Activated B cell treated with CpG ODN at 0.5 μM for 24 hours (primary cell): ENCODE data around the gene MRPL28. TPM values are rescaled to one million over a fixed set of nuclear protein-coding genes. Genes with fewer than 3 reads are reported as not detected.
A peak's percentile ranks its signal among the peaks of the same experiment; 100 is the strongest.
"Not testable (repeated sequence)": the region's sequence is repeated elsewhere in the genome, so short reads cannot be mapped to it uniquely, and the experiment has no call there.

Source experiments
- ATAC-seq: fragments of 200-7000 bp; cut with Tn5 transposase; one replicate; pipeline ENCODE4 v1.10.0; 2021; ENCODE audit warnings: low read depth, mild to moderate bottlenecking, moderate library complexity
- CTCF ChIA-PET: fragments of 350-600 bp; sonication (Branson Sonifier 250); formaldehyde crosslinking; loops from one replicate; lab custom pipeline; 2021; ENCODE audit warnings: antibody characterized with exemption; lab: Charles Lee
- POLR2A ChIA-PET: fragments of 350-600 bp; sonication (Branson Sonifier 250); formaldehyde crosslinking; loops from one replicate; lab custom pipeline; 2021; ENCODE audit warnings: antibody characterized with exemption; lab: Charles Lee
- DNase-seq: peaks from one replicate; pipeline ENCODE4 v3.0.0; 2022
- H3K27ac Mint-ChIP-seq: one replicate; pipeline ENCODE4 v1.8.0; 2020; ENCODE audit warnings: mixed read lengths
- H3K27me3 Mint-ChIP-seq: one replicate; pipeline ENCODE4 v1.8.0; 2021; ENCODE audit warnings: mixed read lengths
- H3K36me3 Mint-ChIP-seq: one replicate; pipeline ENCODE4 v1.8.0; 2021; ENCODE audit warnings: low read depth, mixed read lengths
- H3K4me1 Mint-ChIP-seq: one replicate; pipeline ENCODE4 v1.8.0; 2021; ENCODE audit warnings: mixed read lengths
- H3K4me3 Mint-ChIP-seq: one replicate; pipeline ENCODE4 v1.8.0; 2020; ENCODE audit warnings: mild to moderate bottlenecking, mixed read lengths
- H3K9me3 Mint-ChIP-seq: one replicate; pipeline ENCODE4 v1.8.0; 2020; ENCODE audit warnings: mixed read lengths
- CTCF ChIP-seq: fragments of 200-600 bp; IDR thresholded peaks from one replicate; pipeline ENCODE4 v1.8.0; 2022; ENCODE audit warnings: antibody characterized with exemption, mild to moderate bottlenecking
- intact Hi-C: fragments of 100-400 bp; cut with micrococcal nuclease; formaldehyde crosslinking; loops from one replicate; pipeline ENCODE4 v1.15.1; 2024
- total RNA-seq: library from RNA; stranded (reverse); gene quantifications from 2 replicates; pipeline ENCODE4 v1.2.3, GENCODE V29; 2022

Gene MRPL28
- total RNA-seq = 82.4 and 87.3 TPM in 2 replicates

GRCh38 chr16:370443-370842 lies at the start of gene MRPL28:
TSS of gene MRPL28 (minus strand) at chr16:370538. CDS start at chr16:370218, 320 bp downstream.
- Mint-ChIP-seq H3K27ac (peak within 1 kb of the TSS; percentile 91), H3K4me1 (peaks cover 13% of the 10 kb centered on the region), H3K9me3 (no peaks in the 10 kb centered on the region), H3K4me3 (peak within 1 kb of the TSS; percentile 93), H3K27me3 (no peaks in the 10 kb centered on the region), H3K36me3 (peaks cover 45% of the 10 kb centered on the region)
- ChIA-PET CTCF (interaction anchor here (0.8 to 1.3 kb wide), 4 partner anchors 8 to 263 kb away, joined by 3 to 4 read pairs (median 3); partner anchors contain the start of gene DECR2), POLR2A (interaction anchor here (0.6 to 2.3 kb wide), 16 partner anchors 12 to 1784 kb away, joined by 3 to 61 read pairs (median 3); partner anchors contain the start of genes AXIN1, DECR2, FAM234A and PGAP6)
- intact Hi-C loops = loop anchor here (1.0 kb wide), 3 partner anchors 11 to 31 kb away; partner anchors contain the start of genes DECR2 and PGAP6
- TF ChIP-seq CTCF = no peak
- DNase-seq = peak; percentile 88
- ATAC-seq = peak; percentile 99

DNA sequence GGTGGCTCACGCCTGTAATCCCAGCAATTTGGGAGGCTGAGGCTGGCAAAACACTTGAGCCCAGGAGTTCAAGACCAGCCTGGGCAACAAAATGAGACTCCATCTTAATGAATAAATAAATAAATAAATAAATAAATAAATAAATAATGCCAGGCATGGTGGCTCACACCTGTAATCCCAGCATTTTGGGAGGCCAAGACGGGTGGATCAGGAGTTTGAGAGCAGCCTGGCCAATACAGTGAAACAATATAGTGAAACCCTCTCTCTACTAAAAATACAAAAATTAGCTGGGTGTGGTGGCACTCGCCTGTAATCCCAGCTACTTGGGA lies 44.8 kb upstream of the MRPL28 start:
- H3K27ac Mint-ChIP-seq, intact Hi-C loops, H3K36me3 Mint-ChIP-seq, H3K9me3 Mint-ChIP-seq, ATAC-seq, DNase-seq, H3K4me3 Mint-ChIP-seq, H3K27me3 Mint-ChIP-seq, POLR2A ChIA-PET, CTCF ChIA-PET, H3K4me1 Mint-ChIP-seq: not testable (repeated sequence)

GRCh38 chr16:414395-415169 lies 44.2 kb upstream of the MRPL28 start:
- CTCF ChIA-PET = no interaction called here
- Mint-ChIP-seq H3K4me3 (no peak overlapping the region), H3K27me3 (no peaks in the 10 kb centered on the region), H3K4me1 (no peaks in the 10 kb centered on the region), H3K36me3 (no peaks in the 10 kb centered on the region), H3K9me3 (no peaks in the 10 kb centered on the region), H3K27ac (no peak overlapping the region)
- intact Hi-C loops = no loop called here
- ATAC-seq (no peak), DNase-seq (no peak)
- POLR2A ChIA-PET = no interaction called here
- TF ChIP-seq CTCF = no peak

DNA sequence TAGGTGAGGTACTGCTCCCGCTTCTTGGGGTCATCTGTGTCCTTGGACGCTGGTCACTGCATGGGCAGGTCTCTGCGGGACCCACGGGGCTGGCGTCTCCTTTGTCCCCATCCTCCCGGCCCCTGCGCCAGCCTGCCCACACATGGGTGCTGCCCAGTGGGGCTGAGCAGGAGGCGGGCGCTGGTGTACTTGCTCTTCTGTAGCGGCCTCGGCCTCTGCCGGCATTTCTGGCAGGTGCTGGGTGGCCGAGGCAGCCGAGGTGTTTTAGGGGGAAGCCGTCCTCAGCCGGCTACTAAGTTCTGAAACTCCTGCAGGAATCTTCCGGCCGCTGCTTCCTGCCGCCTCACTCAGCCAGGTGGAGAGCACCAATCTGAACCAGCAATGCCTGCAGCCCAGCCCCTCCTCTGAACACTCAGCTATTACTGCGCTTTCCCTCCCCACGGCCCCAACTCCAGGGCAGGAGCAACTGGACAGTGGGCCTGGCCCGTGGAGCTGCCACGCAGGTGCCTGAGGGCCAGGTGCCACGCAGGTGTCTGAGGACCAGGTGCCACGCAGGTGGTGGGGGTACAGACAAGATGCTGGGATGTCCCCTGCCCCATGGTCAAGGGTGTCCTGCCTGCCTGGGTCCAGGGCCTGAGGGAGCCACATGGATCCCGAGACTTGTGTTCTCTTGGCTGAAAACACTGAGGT lies 41.4 kb upstream of the MRPL28 start:
- Mint-ChIP-seq H3K4me1 (no peaks in the 10 kb centered on the region), H3K27ac (no peak overlapping the region), H3K4me3 (no peak overlapping the region), H3K36me3 (no peaks in the 10 kb centered on the region), H3K27me3 (no peaks in the 10 kb centered on the region), H3K9me3 (no peaks in the 10 kb centered on the region)
- intact Hi-C loops = no loop called here
- ChIA-PET CTCF (no interaction called here), POLR2A (no interaction called here)
- DNase-seq = no peak
- no peak for ATAC-seq
- TF ChIP-seq CTCF = no peak

DNA sequence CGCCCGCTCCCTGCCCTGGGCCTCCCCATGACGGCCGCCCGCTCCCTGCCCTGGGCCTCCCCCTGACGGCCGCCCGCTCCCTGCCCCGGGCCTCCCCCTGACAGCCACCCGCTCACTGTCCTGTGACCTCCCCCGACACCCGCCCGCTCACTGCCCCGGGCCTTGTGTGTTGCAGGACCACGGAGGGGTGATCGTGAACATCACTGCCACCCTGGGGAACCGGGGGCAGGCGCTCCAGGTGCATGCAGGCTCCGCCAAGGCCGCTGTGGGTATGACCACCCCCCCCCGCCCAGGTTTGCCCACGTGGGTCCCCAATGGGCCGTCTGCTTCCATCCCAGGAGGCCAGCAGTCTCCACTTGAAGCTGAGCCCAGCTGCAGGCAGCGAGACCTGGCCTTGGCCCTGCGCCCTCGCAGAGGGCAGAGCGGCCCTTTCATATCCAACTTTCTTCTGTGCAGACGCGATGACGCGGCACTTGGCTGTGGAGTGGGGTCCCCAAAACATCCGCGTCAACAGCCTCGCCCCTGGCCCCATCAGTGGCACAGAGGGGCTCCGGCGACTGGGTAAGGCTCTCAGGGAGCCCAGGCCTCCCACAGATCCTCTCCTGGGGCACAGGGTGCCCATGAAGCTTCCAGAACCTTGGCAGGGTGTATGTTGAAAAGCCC lies 40.3 kb upstream of the MRPL28 start:
- no peak overlapping the region for H3K27ac Mint-ChIP-seq
- H3K4me3 Mint-ChIP-seq = no peak overlapping the region
- intact Hi-C loops = no loop called here
- DNase-seq (no peak), ATAC-seq (no peak)
- CTCF ChIA-PET = no interaction called here
- no peaks in the 10 kb centered on the region for H3K27me3 Mint-ChIP-seq
- no peaks in the 10 kb centered on the region for H3K9me3 Mint-ChIP-seq
- H3K36me3 Mint-ChIP-seq = no peaks in the 10 kb centered on the region
- POLR2A ChIA-PET = no interaction called here
- H3K4me1 Mint-ChIP-seq = no peaks in the 10 kb centered on the region
- no peak for TF ChIP-seq CTCF
